ENCODE results near the gene TMEM132D.

TMEM132D gene

DNA sequence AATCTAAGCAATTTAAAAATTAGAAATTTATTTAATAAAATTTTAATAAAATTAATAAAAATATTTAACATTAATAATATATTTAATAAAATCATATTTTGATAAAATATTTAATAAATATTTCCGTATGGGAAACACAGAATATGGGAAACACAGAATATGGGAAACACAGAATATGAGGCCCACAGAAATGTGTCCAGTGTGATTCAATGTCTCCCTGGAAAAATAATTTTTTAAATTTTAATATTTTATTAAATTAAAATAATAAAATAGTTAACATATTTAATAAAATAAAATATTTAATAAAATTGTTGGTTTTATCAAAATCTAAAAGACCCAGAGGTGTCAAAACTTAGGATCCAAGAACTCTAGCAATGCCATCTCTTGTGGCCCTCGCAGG, 186.4 kb downstream of the TMEM132D start:
- DNase-seq: no peak

- no peak for DNase-seq
These were observed 187.0 kb downstream of the TMEM132D start for GRCh38 chr12:129716825-129717224.

DNA sequence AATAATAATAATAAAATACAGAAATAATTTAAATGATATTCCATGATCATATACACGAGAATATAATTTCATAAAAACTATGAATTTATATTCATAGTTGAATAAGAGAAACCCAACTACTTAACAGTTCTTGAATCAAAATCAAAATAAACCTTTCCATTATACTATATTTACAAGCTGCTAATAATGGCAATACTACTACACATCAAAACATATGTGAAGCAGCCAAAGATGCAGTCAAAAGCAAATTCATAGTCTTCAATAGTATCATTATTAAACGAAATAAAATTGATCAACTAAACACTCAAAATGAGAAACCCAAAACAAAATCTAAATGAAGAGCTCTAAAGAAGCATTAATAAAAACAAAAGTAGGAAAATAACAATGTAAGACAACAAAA, 197.1 kb downstream of the TMEM132D start:
- DNase-seq: no peak

GRCh38 chr12:129704232-129704830, 199.5 kb downstream of the TMEM132D start:
- no peak for DNase-seq

DNA sequence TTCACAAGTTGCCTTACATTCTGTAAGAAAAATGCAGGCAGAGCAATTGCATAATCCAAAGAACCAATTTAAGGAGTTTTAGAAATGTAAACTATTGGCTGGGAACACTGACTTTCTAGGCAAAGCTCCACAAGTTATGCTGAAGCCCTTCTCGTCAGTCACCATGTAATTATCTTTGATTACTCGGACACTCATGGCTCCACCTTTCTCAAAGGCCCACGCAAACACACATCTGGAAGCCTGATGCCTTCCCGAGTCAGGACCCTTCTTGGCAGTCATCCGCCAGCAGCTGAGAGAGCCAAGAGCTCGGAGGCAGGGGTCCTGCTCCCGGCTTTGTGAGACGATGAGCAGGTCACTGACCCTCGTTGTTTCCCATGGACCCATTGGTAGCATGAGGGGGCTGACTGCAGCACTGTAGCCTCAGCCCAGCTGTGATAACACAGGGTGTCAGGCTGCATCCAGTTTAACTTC, 202.2 kb downstream of the TMEM132D start:
- no peak for DNase-seq

DNA sequence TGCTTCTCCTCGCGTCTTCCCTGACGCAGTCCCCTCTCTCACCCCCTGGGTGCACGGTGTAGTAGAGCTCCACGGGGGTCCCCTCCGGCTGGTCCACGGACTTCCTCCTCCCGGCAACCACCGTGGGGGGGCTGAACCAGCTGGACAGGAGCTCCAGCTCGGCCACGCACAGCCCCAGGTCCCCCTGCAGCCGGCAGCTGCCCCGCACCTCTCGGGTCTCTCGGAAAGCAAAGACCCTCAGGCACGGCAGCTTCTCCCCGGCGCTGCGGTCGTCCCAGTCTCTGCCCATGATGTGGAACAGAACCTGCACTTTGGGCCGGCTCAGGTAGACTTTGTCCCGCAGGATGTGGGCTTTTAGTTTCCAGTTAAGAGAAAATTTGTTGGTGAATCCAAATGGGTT, 203.8 kb downstream of the TMEM132D start:
- DNase-seq: no peak

GRCh38 chr12:129696926-129697325, 206.9 kb downstream of the TMEM132D start:
- no peak for DNase-seq

GRCh38 chr12:129696405-129696804, 207.4 kb downstream of the TMEM132D start:
- DNase-seq: no peak

DNA sequence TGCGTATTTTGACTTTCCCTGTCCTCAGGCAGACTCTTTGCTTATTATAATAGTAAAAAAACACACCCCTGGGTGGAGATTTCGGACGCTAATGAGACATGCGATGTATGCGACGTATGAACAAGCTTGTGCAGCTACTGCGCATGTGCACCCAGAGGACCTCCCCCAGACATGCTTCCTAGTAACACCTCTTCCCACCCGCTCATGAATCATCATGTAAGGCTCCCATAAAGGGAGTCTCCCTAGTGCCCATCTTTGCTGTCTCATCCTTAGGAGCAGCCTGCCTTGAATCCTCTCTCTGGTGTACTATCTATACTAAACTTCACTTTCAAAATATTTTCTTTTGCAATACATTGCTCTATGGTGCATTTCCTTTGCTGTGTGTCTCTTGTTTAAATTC, 210.1 kb downstream of the TMEM132D start:
- DNase-seq: no peak

DNA sequence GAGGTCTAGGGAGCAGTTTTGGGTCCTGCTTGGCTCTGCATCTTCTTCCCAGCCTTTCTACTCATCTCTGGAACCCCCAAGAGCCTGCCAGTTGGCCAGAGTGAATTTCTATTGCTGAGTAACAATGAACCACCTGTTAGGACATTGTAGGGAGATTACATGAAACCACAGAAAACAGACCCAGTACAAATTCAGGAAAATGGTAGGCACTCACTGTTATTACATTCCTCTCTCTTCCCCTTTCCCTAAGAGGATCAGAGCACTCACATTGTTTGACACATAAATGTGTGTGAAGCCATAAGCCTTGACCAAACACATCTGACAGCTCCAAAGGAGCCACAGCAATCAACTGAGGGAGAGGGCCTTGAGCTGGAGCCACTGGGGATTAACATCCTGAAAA, 216.1 kb downstream of the TMEM132D start:
- DNase-seq: no peak

DNA sequence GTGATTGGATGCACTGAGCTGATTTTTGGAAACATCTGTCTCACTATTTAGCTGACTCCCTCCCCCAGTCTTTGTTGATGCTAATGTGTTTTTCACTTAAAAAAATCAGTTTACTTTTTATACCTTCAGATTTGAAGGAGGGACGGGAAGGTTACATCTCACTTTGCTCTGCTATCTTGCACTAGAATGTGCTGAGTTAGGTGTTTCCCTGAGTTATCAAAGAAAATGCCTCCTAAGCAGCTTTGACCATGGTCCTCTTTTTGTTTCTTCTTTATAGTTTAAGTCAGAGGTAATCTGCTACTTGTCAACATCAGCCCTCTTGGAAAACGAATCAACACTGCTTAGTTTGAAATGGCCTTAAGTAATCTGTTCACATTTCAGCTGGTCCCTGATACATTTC, 222.0 kb downstream of the TMEM132D start:
- no peak for DNase-seq

- no peak for DNase-seq
These were observed 222.7 kb downstream of the TMEM132D start for GRCh38 chr12:129681151-129681550.

GRCh38 chr12:129676411-129676810, 227.4 kb downstream of the TMEM132D start:
- DNase-seq: no peak

DNA sequence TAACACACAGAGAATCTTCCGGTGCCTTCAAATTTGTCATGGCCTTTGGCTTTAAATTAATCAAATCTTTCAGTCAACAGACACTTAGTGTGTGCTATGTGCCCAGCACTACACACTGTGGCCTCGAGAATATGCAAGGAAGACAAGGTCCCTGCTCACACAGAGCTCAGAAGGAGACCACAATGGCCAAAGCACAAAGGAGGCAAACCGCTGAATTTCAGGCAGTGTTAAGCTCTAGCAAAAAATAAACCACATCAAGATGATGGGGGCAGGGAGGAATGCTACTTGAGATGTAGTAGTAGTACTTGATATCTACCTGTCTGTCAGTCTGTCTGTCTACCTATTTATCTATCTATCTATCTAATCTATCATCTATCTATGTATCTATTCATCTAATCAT, 227.9 kb downstream of the TMEM132D start:
- no peak for DNase-seq

DNA sequence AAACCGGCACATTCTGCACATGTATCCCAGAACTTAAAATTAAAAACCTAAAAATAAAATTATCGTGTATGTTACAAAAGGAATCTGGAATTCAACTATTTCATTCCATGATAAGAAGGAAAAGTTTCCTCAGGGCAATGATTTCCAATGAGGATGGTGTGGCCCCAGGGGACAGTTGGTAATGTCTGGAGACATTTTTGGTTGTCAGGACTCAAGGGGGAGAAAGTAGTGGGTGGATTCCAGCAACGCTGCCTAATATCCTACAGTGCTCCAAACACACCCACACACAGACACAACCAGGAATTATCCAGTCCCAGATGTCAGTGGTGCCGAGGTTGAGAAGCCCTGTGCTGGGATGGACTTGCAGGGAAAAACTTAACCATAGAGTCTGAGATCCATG, 228.3 kb downstream of the TMEM132D start:
- DNase-seq: no peak

DNA sequence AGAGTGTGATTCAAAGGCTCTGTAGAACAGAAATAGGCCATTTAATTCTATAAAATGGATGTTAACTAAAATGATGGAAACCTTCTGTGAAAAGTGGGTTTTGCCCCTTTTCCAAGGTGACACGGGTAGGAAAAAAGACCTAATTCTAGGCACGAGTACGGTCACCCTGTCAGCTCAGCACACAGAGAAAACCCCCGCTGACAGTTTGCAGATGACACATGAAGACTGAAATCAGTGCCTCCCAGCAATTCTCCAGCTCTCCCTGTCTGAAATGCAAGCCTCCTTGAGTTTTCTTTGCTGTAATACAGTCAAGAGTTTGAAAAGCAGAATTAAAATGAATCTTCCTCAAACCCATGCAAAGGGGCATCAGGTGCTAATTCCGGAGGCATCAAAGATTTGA, 230.0 kb downstream of the TMEM132D start:
- DNase-seq: no peak

DNA sequence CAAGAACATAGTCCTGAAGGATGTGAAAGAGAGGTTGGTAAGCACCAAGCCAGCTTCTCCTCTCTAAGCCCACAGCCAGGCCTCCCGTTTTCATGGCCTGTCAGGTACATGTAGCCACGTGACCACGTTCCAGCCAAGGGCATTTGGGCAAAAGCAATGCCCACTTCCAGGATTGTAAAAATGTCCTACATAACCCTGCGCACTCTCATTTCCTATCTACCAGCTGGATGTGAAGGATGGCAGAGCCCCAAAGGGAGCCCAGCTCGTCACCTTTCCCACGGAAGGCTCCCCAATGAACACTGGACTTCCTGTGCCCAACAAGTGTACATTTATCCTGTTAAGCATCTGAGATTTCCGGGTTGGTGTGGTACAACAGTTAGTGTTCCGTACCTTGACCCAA, 231.7 kb downstream of the TMEM132D start:
- no peak for DNase-seq

GRCh38 chr12:129670256-129670920, 233.4 kb downstream of the TMEM132D start:
- no peak for DNase-seq

- no peak for DNase-seq
These were observed 238.4 kb downstream of the TMEM132D start for GRCh38 chr12:129665414-129665813.

- no peak for DNase-seq
These were observed 241.6 kb downstream of the TMEM132D start for GRCh38 chr12:129662234-129662633.

GRCh38 chr12:129660946-129661345, 242.9 kb downstream of the TMEM132D start:
- DNase-seq: no peak

- no peak for DNase-seq
These were observed 243.7 kb downstream of the TMEM132D start for GRCh38 chr12:129659961-129660622.

GRCh38 chr12:129657179-129657578, 246.6 kb downstream of the TMEM132D start:
- DNase-seq: no peak

GRCh38 chr12:129651951-129652350, 251.9 kb downstream of the TMEM132D start:
- DNase-seq: no peak

All from CD4-positive, alpha-beta T cell treated with Interleukin-15 for 1 hour (primary cell).